ENCODE data around the gene SMAD3. TPM values are rescaled to one million over a fixed set of nuclear protein-coding genes. Genes with fewer than 3 reads are reported as not detected.

The SMAD3 gene
- total RNA-seq, 2 donors from 2014 or later = 20.8 to 37.8 TPM

DNA sequence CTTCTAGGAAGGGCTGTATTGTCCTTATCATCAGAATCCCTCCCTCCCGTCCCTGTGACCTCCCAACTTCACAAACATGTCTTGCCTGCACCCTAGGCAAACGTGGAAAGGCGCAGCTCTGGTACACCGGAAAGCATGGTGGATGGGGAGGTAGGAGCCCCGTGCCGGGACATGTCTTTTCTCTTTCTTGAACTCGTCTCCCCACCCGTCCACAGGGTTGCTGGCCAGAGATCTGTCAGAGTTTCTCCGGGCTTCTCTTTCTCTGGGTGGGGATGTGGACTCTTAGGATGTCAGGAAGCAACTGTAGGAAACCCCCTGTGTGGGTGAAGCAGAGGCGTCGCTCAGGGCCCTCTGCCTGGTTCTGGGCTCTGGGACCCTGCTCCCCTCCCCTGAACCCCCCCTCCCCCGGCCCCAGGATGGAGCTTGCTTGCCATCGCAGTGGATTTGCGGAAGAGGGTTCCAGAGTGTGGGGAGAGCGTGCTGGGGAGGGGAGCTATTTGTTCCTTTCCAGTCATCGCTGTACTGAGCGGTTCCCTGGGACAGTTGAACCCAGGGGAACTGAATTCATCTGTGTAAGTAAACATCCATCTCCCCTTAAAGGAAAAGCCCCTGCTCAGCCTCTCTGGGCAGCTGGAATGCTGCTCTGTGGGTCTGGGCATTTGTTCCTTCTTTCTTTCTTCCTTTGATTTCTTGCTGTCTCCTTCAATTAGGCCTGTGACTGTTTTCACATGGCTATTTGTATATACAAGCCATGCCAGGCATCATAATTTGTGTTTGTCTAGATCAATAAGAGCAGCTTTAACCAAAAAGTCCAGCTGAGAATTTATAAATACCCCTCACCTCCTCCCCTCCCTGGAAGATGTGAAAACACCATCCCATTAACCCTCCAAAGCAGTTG lies 72.8 kb downstream of the SMAD3 start:
- TF ChIP-seq, protein P1, sequence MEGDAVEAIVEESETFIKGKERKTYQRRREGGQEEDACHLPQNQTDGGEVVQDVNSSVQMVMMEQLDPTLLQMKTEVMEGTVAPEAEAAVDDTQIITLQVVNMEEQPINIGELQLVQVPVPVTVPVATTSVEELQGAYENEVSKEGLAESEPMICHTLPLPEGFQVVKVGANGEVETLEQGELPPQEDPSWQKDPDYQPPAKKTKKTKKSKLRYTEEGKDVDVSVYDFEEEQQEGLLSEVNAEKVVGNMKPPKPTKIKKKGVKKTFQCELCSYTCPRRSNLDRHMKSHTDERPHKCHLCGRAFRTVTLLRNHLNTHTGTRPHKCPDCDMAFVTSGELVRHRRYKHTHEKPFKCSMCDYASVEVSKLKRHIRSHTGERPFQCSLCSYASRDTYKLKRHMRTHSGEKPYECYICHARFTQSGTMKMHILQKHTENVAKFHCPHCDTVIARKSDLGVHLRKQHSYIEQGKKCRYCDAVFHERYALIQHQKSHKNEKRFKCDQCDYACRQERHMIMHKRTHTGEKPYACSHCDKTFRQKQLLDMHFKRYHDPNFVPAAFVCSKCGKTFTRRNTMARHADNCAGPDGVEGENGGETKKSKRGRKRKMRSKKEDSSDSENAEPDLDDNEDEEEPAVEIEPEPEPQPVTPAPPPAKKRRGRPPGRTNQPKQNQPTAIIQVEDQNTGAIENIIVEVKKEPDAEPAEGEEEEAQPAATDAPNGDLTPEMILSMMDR (IDR thresholded peaks at IDR 0.05) = no peak

DNA sequence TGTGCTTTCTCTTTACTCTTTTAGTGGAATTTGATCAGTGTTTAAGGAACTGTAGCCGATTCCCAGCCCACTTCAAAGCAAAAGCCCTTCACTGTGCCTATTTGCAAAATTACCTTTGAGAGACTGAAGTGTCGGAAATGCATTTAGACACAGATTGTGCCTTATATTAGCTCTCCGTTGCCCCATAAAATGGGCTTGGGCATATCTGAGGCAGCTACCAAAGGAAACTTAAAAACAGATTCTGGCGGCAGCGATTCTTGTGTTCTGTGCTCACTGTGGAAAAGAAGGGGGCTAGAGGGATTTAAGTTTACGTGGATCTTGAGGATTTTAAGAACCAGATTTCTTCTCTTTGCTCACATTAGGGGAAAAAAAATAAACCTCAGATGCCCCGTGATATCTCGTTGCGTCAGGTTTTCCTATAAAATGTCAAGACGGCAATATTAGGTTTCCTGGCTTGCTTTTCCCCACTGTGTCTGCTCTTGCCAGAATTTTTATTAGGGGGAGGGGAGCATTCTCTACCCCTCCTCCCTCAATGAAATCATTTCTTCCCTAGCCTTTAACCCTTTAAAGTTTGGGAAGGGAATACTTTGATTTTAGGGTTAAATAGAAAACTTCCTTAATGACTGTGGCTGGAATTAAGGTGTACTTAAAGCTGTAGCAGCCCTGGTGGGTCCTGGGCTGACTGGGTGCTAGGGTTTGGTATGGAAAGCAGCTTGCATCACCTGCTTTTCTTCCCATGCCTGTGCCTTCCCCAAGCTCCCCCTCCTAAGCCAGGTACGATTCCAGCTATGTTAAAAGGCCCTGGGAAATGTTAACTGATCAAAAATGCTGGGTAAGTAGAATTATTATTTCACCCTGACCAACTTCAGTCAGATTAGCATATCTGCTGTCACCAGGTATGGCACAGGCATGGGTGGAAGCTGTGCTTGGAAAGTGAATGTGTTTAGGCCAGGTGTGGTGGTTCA lies 73.8 kb downstream of the SMAD3 start:
- Histone ChIP-seq H3K36me3 (no peaks in the 10 kb centered on the region), H3K27ac (peak overlapping the region; percentile 54 to 73), H3K27me3 (no peaks in the 10 kb centered on the region), H3K4me1 (peaks cover 0 to 90% of the 10 kb centered on the region in 2 donors), H3K9me3 (no peaks in the 10 kb centered on the region), H3K4me3 (peak overlapping the region in 1 of 2 donors; percentile 29)
- no peak for DNase-seq (ENCODE audit: low spot score)
- TF ChIP-seq, protein P1 (IDR thresholded peaks at IDR 0.05) = no peak

More for the DNA sequence above, 72.8 kb downstream of the SMAD3 start:
- DNase-seq (ENCODE audit: low spot score) = no peak
- Histone ChIP-seq H3K36me3 (no peaks in the 10 kb centered on the region), H3K27me3 (no peaks in the 10 kb centered on the region), H3K9me3 (no peaks in the 10 kb centered on the region), H3K4me3 (peak overlapping the region; percentile 21 to 29), H3K27ac (peak overlapping the region; percentile 54 to 73), H3K4me1 (peaks cover 0 to 93% of the 10 kb centered on the region in 2 donors)

DNA sequence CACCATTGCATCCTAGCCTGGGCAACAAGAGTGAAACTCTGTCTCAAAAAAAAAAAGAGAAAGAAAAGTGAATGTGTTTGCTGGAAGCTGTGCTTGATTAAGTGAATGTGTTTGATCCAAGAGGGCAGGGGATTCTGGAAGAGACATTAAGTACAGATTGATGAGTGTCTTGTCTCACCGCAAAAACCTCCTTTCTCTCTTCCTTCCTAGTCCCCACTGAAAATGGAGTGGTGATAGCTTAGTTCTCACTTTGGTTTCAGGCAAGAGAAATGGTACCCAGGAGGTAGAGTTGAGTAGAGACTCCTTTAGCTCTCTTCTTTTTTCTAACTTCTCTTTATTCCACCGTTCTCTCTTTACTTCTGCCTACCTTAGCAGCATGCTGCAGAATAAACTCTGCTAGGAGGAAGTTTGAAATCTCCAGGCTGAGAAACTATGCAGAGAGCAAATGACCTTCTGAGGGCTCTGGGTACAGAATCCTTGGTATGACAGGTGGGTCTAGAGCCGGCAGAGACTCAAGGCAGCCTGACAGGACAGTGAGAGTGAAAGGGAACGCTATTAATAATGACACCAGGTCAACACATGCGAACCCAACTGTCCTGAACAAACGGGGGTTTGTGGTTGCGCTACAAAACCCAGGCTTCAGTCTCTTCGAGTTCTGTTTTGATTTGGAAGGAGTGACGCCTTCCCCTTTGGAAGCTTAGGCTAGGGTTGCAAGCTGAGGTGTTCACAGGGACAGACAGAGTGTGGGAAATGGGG lies 74.9 kb downstream of the SMAD3 start:
- DNase-seq (ENCODE audit: low spot score) = no peak
- Histone ChIP-seq H3K9me3 (no peaks in the 10 kb centered on the region), H3K27ac (peak overlapping the region; percentile 10 to 41), H3K36me3 (no peaks in the 10 kb centered on the region), H3K4me1 (peaks cover 0 to 90% of the 10 kb centered on the region in 2 donors), H3K27me3 (no peaks in the 10 kb centered on the region), H3K4me3 (no peak overlapping the region)
- TF ChIP-seq, protein P1 (IDR thresholded peaks at IDR 0.05) = no peak

DNA sequence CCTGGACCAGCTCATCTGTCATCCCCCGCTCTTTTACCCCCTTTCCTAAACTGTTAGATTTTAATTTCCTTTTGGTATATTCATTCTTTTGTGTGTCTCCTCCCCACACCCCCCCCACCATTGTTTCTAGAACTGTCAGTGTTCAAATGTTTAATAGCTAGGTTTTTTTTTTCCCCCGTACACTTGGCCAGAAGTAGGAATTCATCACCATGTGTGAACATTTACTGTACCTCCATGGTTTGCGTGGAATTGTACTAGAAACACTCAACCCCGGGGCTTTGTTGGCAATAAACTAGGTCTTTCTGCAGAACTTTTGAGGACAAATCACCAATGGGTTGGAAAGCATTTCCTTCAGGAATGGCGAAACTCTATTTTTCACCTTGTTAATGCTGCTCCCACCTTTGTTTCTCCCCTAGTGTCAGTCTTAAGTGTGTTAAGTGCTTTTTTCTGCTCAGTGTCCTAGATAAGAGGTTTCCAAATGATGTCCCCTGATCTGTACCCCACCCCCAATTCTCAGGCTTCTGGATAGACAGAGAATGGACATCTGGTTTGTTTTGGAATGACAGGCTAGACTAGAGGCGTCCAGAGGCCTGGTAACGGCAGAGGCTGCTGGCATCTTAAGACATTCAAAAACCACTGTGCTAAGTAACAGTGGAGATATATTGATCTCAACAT lies 76.8 kb downstream of the SMAD3 start:
- TF ChIP-seq, protein P1 (IDR thresholded peaks at IDR 0.05) = no peak

DNA sequence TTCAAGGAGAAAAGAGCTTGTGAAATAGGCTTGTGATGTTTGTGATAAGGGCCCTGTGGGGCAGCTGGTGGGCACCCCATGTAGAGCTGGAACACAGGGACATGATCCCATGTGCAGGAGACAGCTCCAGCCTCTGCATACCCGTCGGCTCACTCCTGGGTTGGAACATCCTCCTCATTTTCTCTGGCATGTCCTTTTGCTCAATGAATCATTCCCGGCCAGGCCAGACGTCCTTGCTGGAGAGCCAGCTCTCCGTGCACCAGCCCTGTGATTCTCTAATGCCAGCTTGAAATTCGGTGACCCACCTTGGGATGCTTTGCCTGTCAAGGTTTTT lies 77.3 kb downstream of the SMAD3 start:
- peak; percentile 80 for DNase-seq (ENCODE audit: low spot score)
- H3K36me3 ChIP-seq = no peaks in the 10 kb centered on the region
- no peaks in the 10 kb centered on the region for H3K27me3 ChIP-seq
- H3K27ac ChIP-seq = peak overlapping the region; percentile 14 to 37
- no peaks in the 10 kb centered on the region for H3K9me3 ChIP-seq
- H3K4me1 ChIP-seq = peaks cover 0 to 95% of the 10 kb centered on the region in 2 donors
- TF ChIP-seq, protein P1 (IDR thresholded peaks at IDR 0.05) = no peak
- no peak overlapping the region for H3K4me3 ChIP-seq

More for the DNA sequence above, 76.8 kb downstream of the SMAD3 start:
- no peaks in the 10 kb centered on the region for H3K27me3 ChIP-seq
- no peaks in the 10 kb centered on the region for H3K36me3 ChIP-seq
- H3K27ac ChIP-seq = peak overlapping the region; percentile 14 to 37
- H3K4me3 ChIP-seq = no peak overlapping the region
- DNase-seq (ENCODE audit: low spot score) = no peak
- peaks cover 0 to 95% of the 10 kb centered on the region in 2 donors for H3K4me1 ChIP-seq
- no peaks in the 10 kb centered on the region for H3K9me3 ChIP-seq

Data from right atrium auricular region (tissue), 2 donors.